ENCODE measurements around the gene ERBIN. TPM values are rescaled to one million over a fixed set of nuclear protein-coding genes. Genes with fewer than 3 reads are reported as not detected.
"Not testable (repeated sequence)": the region's sequence is repeated elsewhere in the genome, so short reads cannot be mapped to it uniquely, and the experiment has no call there.

Gene ERBIN
- total RNA-seq, 2 donors from 2014 or later = 55.0 to 61.5 TPM

GRCh38 chr5:65971643-65972042, 45.3 kb downstream of the ERBIN start:
- Histone ChIP-seq H3K27me3 (replicated peaks; ENCODE audit: insufficient read depth) (no peaks in the 10 kb centered on the region), H3K4me3 (no peak overlapping the region), H3K9me3 (no peaks in the 10 kb centered on the region), H3K27ac (no peak overlapping the region), H3K36me3 (no peaks in the 10 kb centered on the region), H3K4me1 (ENCODE audit: control insufficient read depth in 1 of 2, low read depth in 2 of 2) (peaks cover 17 to 23% of the 10 kb centered on the region in 2 donors)
- ATAC-seq (ENCODE audit: insufficient number of reproducible peaks, low FRiP score, low read depth) (no peak), DNase-seq (ENCODE audit: low spot score) (no peak)
- no peak for TF ChIP-seq CTCF (IDR thresholded peaks at IDR 0.05)

- H3K9me3 ChIP-seq; H3K4me3 ChIP-seq; H3K36me3 ChIP-seq; DNase-seq (ENCODE audit: low spot score); H3K27me3 ChIP-seq (replicated peaks; ENCODE audit: insufficient read depth); ATAC-seq (ENCODE audit: insufficient number of reproducible peaks, low FRiP score, low read depth); H3K27ac ChIP-seq: not testable (repeated sequence)
- H3K4me1 ChIP-seq (ENCODE audit: control insufficient read depth in 1 of 2, low read depth in 2 of 2) = peaks cover 17% of the 10 kb centered on the region in 2 donors
Measured at GRCh38 chr5:65972896-65973295, 46.5 kb downstream of the ERBIN start.

GRCh38 chr5:65978251-65978650, 51.9 kb downstream of the ERBIN start:
- Histone ChIP-seq H3K36me3 (no peaks in the 10 kb centered on the region), H3K27me3 (replicated peaks; ENCODE audit: insufficient read depth) (no peaks in the 10 kb centered on the region), H3K4me3 (no peak overlapping the region), H3K27ac (no peak overlapping the region), H3K4me1 (ENCODE audit: control insufficient read depth in 1 of 2, low read depth in 2 of 2) (no peaks in the 10 kb centered on the region), H3K9me3 (no peaks in the 10 kb centered on the region)
- no peak for DNase-seq (ENCODE audit: low spot score)
- no peak for ATAC-seq (ENCODE audit: insufficient number of reproducible peaks, low FRiP score, low read depth)
- no peak for TF ChIP-seq CTCF (IDR thresholded peaks at IDR 0.05)

- TF ChIP-seq CTCF (IDR thresholded peaks at IDR 0.05) = no peak
- Histone ChIP-seq H3K9me3 (no peaks in the 10 kb centered on the region), H3K27me3 (replicated peaks; ENCODE audit: insufficient read depth) (no peaks in the 10 kb centered on the region), H3K36me3 (no peaks in the 10 kb centered on the region), H3K4me1 (ENCODE audit: control insufficient read depth in 1 of 2, low read depth in 2 of 2) (peaks cover 9 to 15% of the 10 kb centered on the region in 2 donors), H3K4me3 (no peak overlapping the region), H3K27ac (no peak overlapping the region)
- no peak for DNase-seq (ENCODE audit: low spot score)
- no peak for ATAC-seq (ENCODE audit: insufficient number of reproducible peaks, low FRiP score, low read depth)
Measured at GRCh38 chr5:65981548-65981947, 55.2 kb downstream of the ERBIN start.

- Histone ChIP-seq H3K27me3 (replicated peaks; ENCODE audit: insufficient read depth) (no peaks in the 10 kb centered on the region), H3K4me1 (ENCODE audit: control insufficient read depth in 1 of 2, low read depth in 2 of 2) (peaks cover 14 to 21% of the 10 kb centered on the region in 2 donors), H3K9me3 (no peaks in the 10 kb centered on the region), H3K4me3 (no peak overlapping the region), H3K36me3 (no peaks in the 10 kb centered on the region), H3K27ac (no peak overlapping the region)
- ATAC-seq (ENCODE audit: insufficient number of reproducible peaks, low FRiP score, low read depth) (no peak), DNase-seq (ENCODE audit: low spot score) (no peak)
- no peak for TF ChIP-seq CTCF (IDR thresholded peaks at IDR 0.05)
Measured at GRCh38 chr5:65981969-65982619, 55.7 kb downstream of the ERBIN start.

- Histone ChIP-seq H3K27ac (no peak overlapping the region), H3K4me3 (no peak overlapping the region), H3K36me3 (no peaks in the 10 kb centered on the region), H3K9me3 (no peaks in the 10 kb centered on the region), H3K4me1 (ENCODE audit: control insufficient read depth in 1 of 2, low read depth in 2 of 2) (peaks cover 14 to 23% of the 10 kb centered on the region in 2 donors), H3K27me3 (replicated peaks; ENCODE audit: insufficient read depth) (no peaks in the 10 kb centered on the region)
- DNase-seq (ENCODE audit: low spot score) (no peak), ATAC-seq (ENCODE audit: insufficient number of reproducible peaks, low FRiP score, low read depth) (no peak)
- no peak for TF ChIP-seq CTCF (IDR thresholded peaks at IDR 0.05)
Measured at GRCh38 chr5:65982635-65983034, 56.3 kb downstream of the ERBIN start.

All from thoracic aorta (tissue), 2 donors.